ENCODE results near the gene EML2. TPM values are rescaled to one million over a fixed set of nuclear protein-coding genes. Genes with fewer than 3 reads are reported as not detected.

The EML2 gene
- total RNA-seq, 4 donors from 2014 or later: 40.8 to 64.3 (median 60.0) TPM

- H3K4me3 ChIP-seq: peak overlapping the region in 1 of 4 donors; percentile 24
- intact Hi-C loops (cut with DNase I; ENCODE audit: low total_unique reads): no loop called here
- in situ Hi-C loops (cut with MboI; ENCODE audit: low pct_ligation_motif_present in 1 of 4, low pct_unique_long_range_greater_than_20kb in 1 of 4, low sequenced_read_pairs in 3 of 4): no loop called here
- H3K27me3 ChIP-seq: peaks cover 38% of the 10 kb centered on the region
- TF ChIP-seq CTCF (IDR thresholded peaks at IDR 0.05) (no peak), POLR2AphosphoS5 (IDR thresholded peaks at IDR 0.05) (no peak), POLR2A (IDR thresholded peaks at IDR 0.05) (no peak), EP300 (IDR thresholded peaks at IDR 0.05; ENCODE audit: low read depth) (no peak)
- peaks cover 0 to 38% (median 34%) of the 10 kb centered on the region in 4 donors for H3K4me1 ChIP-seq
- DNase-seq: no peak
- H3K27ac ChIP-seq: no peak overlapping the region
- no peaks in the 10 kb centered on the region for H3K9me3 ChIP-seq
- H3K36me3 ChIP-seq: no peaks in the 10 kb centered on the region
- 6% methylated on average over 9 of the region's 9 CpGs; no CpG with 5 or more reads in 1 of the 2 donors for WGBS, 2 donors (ENCODE audit: low coverage in 1 of 2)
These were observed 7.1 kb upstream of the EML2 start for GRCh38 chr19:45646345-45646698.

- TF ChIP-seq EP300 (IDR thresholded peaks at IDR 0.05; ENCODE audit: low read depth): no peak
- TF ChIP-seq CTCF (IDR thresholded peaks at IDR 0.05): no peak
- H3K36me3 ChIP-seq: no peaks in the 10 kb centered on the region
- WGBS, 2 donors (ENCODE audit: low coverage in 1 of 2): 2 to 5% methylated on average over 4 to 27 of the region's 27 CpGs
- H3K4me1 ChIP-seq: peaks cover 0 to 43% (median 39%) of the 10 kb centered on the region in 4 donors
- peak overlapping the region in 2 of 4 donors; percentile 18 to 22 for H3K27ac ChIP-seq
- DNase-seq: peak; percentile 85
- peak overlapping the region; percentile 0 to 39 (median 22) for H3K4me3 ChIP-seq
- no peaks in the 10 kb centered on the region for H3K9me3 ChIP-seq
- intact Hi-C loops (cut with DNase I; ENCODE audit: low total_unique reads): no loop called here
- peaks cover 38% of the 10 kb centered on the region for H3K27me3 ChIP-seq
- in situ Hi-C loops (cut with MboI; ENCODE audit: low pct_ligation_motif_present in 1 of 4, low pct_unique_long_range_greater_than_20kb in 1 of 4, low sequenced_read_pairs in 3 of 4): no loop called here
These were observed 6.6 kb upstream of the EML2 start for GRCh38 chr19:45645631-45646344.

GRCh38 chr19:45645068-45645630 is 6.0 kb upstream of the EML2 start:
- peaks cover 0 to 45% (median 41%) of the 10 kb centered on the region in 4 donors for H3K4me1 ChIP-seq
- DNase-seq: no peak
- H3K36me3 ChIP-seq: no peaks in the 10 kb centered on the region
- no peaks in the 10 kb centered on the region for H3K9me3 ChIP-seq
- no peak for TF ChIP-seq POLR2A (IDR thresholded peaks at IDR 0.05)
- no peak for TF ChIP-seq EP300 (IDR thresholded peaks at IDR 0.05; ENCODE audit: low read depth)
- no peak for TF ChIP-seq POLR2AphosphoS5 (IDR thresholded peaks at IDR 0.05)
- no peak for TF ChIP-seq CTCF (IDR thresholded peaks at IDR 0.05)
- H3K27me3 ChIP-seq: peaks cover 38% of the 10 kb centered on the region
- no peak overlapping the region for H3K27ac ChIP-seq
- 22% methylated on average over 22 of the region's 35 CpGs; no CpG with 5 or more reads in 1 of the 2 donors for WGBS, 2 donors (ENCODE audit: low coverage in 1 of 2)
- intact Hi-C loops (cut with DNase I; ENCODE audit: low total_unique reads) (no loop called here), in situ Hi-C loops (cut with MboI; ENCODE audit: low pct_ligation_motif_present in 1 of 4, low pct_unique_long_range_greater_than_20kb in 1 of 4, low sequenced_read_pairs in 3 of 4) (no loop called here)
- H3K4me3 ChIP-seq: peak overlapping the region in 3 of 4 donors; percentile 20 to 39 (median 24)

- 44 to 51% methylated on average over 7 to 14 of the region's 14 CpGs for WGBS, 2 donors (ENCODE audit: low coverage in 1 of 2)
- H3K36me3 ChIP-seq: no peaks in the 10 kb centered on the region
- H3K27ac ChIP-seq: no peak overlapping the region
- DNase-seq: no peak
- in situ Hi-C loops (cut with MboI; ENCODE audit: low pct_ligation_motif_present in 1 of 4, low pct_unique_long_range_greater_than_20kb in 1 of 4, low sequenced_read_pairs in 3 of 4): no loop called here
- H3K4me1 ChIP-seq: peaks cover 0 to 49% (median 46%) of the 10 kb centered on the region in 4 donors
- intact Hi-C loops (cut with DNase I; ENCODE audit: low total_unique reads): loop anchor here (2.0 kb wide), 1 partner anchor 37 kb away; no protein-coding TSS in a partner anchor
- no peak overlapping the region for H3K4me3 ChIP-seq
- no peaks in the 10 kb centered on the region for H3K9me3 ChIP-seq
- peaks cover 38% of the 10 kb centered on the region for H3K27me3 ChIP-seq
- no peak for TF ChIP-seq CTCF (IDR thresholded peaks at IDR 0.05)
- TF ChIP-seq EP300 (IDR thresholded peaks at IDR 0.05; ENCODE audit: low read depth): no peak
- no peak for TF ChIP-seq POLR2AphosphoS5 (IDR thresholded peaks at IDR 0.05)
- TF ChIP-seq POLR2A (IDR thresholded peaks at IDR 0.05): no peak
These were observed 5.0 kb upstream of the EML2 start for GRCh38 chr19:45643927-45644771.

Data from transverse colon (tissue), 4 donors.